PC-3 (cell line): ENCODE results near the gene GSTK1. TPM values are rescaled to one million over a fixed set of nuclear protein-coding genes. Genes with fewer than 3 reads are reported as not detected.

Experiments used
- ATAC-seq: fragments of 200-7000 bp; cut with Tn5 transposase; 2 replicates; pipeline ENCODE4 v1.9.1; 2020; ENCODE audit warnings: mild to moderate bottlenecking, moderate library complexity
- BruUV-seq: library from RNA; stranded (reverse); fragments of 400-500 nt; replicated peaks from 2 replicates; lab custom pipeline; 2021; lab: Mats Ljungman, UMichigan
- CTCF ChIA-PET: fragments of 300-600 bp; sonication (Branson Sonifier 250); formaldehyde crosslinking; loops from one replicate; lab custom pipeline; 2022; ENCODE audit warnings: antibody characterized with exemption; lab: Charles Lee
- POLR2A ChIA-PET: fragments of 300-600 bp; sonication (Branson Sonifier 250); formaldehyde crosslinking; loops from one replicate; lab custom pipeline; 2022; ENCODE audit warnings: antibody characterized with exemption; ENCODE audit not compliant: unreplicated experiment; lab: Charles Lee
- DNase-seq: peaks from one replicate; pipeline ENCODE4 v3.0.0-alpha.2; 2015
- H2AFZ ChIP-seq: fragments of 300-600 bp; sonication (generic); 2 replicates; pipeline ENCODE4 v1.6.0; 2016; ENCODE audit warnings: antibody characterized with exemption, low read length
- H3F3A ChIP-seq: fragments of 300-600 bp; sonication (generic); one replicate; pipeline ENCODE4 v1.6.0; 2017; ENCODE audit warnings: antibody characterized with exemption, low read length, control low read depth, mild to moderate bottlenecking; ENCODE audit not compliant: unreplicated experiment
- H3K27ac ChIP-seq: fragments of 300-600 bp; sonication (generic); 2 replicates; pipeline ENCODE4 v1.5.1; 2016; ENCODE audit warnings: mild to moderate bottlenecking, low read length
- H3K27me3 ChIP-seq: fragments of 300-600 bp; sonication (generic); 2 replicates; pipeline ENCODE4 v1.6.1; 2016; ENCODE audit warnings: low read length, mixed read lengths
- H3K36me3 ChIP-seq: fragments of 300-600 bp; sonication (generic); 2 replicates; pipeline ENCODE4 v1.6.1; 2016; ENCODE audit warnings: low read depth, mixed run types, low read length, mixed read lengths
- H3K4me1 ChIP-seq: fragments of 300-600 bp; sonication (generic); 2 replicates; pipeline ENCODE4 v1.5.1; 2016; ENCODE audit warnings: low read length; ENCODE audit not compliant: insufficient read depth
- H3K4me2 ChIP-seq: fragments of 300-600 bp; sonication (generic); 2 replicates; pipeline ENCODE4 v1.6.0; 2016; ENCODE audit warnings: low read length
- H3K4me3 ChIP-seq: fragments of 300-600 bp; sonication (generic); 2 replicates; pipeline ENCODE4 v1.5.1; 2016; ENCODE audit warnings: mild to moderate bottlenecking, low read length, mixed read lengths
- H3K79me2 ChIP-seq: fragments of 300-600 bp; sonication (generic); 2 replicates; pipeline ENCODE4 v1.6.1; 2017; ENCODE audit warnings: low read length, mixed read lengths
- H3K9ac ChIP-seq: fragments of 300-600 bp; sonication (generic); 2 replicates; pipeline ENCODE4 v1.6.0; 2016; ENCODE audit warnings: mild to moderate bottlenecking, low read length
- H3K9me2 ChIP-seq: fragments of 300-600 bp; sonication (generic); replicated peaks from 2 replicates; pipeline ENCODE4 v1.6.1; 2016; ENCODE audit warnings: mixed run types, low read length, mixed read lengths
- H3K9me3 ChIP-seq: fragments of 300-600 bp; sonication (generic); 2 replicates; pipeline ENCODE4 v1.6.1; 2016; ENCODE audit warnings: low read length, mixed read lengths
- H4K20me1 ChIP-seq: fragments of 300-600 bp; sonication (generic); 2 replicates; pipeline ENCODE4 v1.6.1; 2016; ENCODE audit warnings: low read length, mixed read lengths
- EZH2 ChIP-seq: fragments of 300-600 bp; sonication (generic); IDR thresholded peaks from one replicate; pipeline ENCODE4 v1.6.1; 2017; ENCODE audit warnings: antibody characterized with exemption, mild to moderate bottlenecking, low read length; ENCODE audit not compliant: unreplicated experiment
- EZH2phosphoT487 ChIP-seq: fragments of 300-600 bp; sonication (generic); IDR thresholded peaks from 2 replicates; pipeline ENCODE4 v1.6.1; 2018; ENCODE audit warnings: mild to moderate bottlenecking, antibody characterized with exemption, low read length, borderline replicate concordance
- intact Hi-C: fragments of 100-400 bp; cut with micrococcal nuclease; formaldehyde crosslinking; loops from 2 replicates; pipeline ENCODE4 v1.9.0; 2023
- total RNA-seq: library from RNA; depleted of rRNA; stranded (reverse); fragments of >200 nt; gene quantifications from 2 replicates; pipeline ENCODE4 v1.2.3, GENCODE V29; 2014; rRNA removed
- TF ChIP-seq, protein P1 (sequence below): fragments of 300-600 bp; sonication (generic); conservative IDR thresholded peaks from 2 replicates; pipeline ENCODE4 v1.5.1; 2017; ENCODE audit warnings: antibody characterized with exemption, low read depth, mild to moderate bottlenecking, low read length

GSTK1 gene
- total RNA-seq, 1 experiment from 2014 or later = 111 TPM

DNA sequence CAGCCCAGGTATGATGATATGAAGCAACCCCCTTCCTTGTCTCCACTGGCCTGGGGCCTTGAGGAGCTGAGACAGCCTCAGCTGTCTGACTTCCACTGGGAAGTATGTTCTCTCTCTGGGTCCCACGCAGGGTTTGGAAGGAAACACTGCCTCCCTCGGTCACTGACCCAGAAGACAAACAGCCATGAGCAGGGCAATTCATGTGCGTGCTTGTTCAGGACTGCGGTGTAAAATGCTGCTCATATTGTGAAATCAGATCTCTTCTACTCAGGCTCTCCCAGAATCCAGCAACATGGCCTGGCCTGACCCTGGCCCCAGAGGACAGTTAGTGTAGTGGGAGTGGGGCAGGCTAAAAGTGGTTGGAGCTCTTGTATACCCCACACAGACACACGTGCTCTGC lies 55.4 kb downstream of the GSTK1 start:
- no peaks in the 10 kb centered on the region for H4K20me1 ChIP-seq
- no peaks in the 10 kb centered on the region for H3K9me2 ChIP-seq
- peaks cover 9% of the 10 kb centered on the region; the same call in 1 of the 2 replicates for H3K4me1 ChIP-seq
- DNase-seq (no peak), ATAC-seq (no peak)
- no peak overlapping the region for H3K27ac ChIP-seq
- TF ChIP-seq, protein P1, sequence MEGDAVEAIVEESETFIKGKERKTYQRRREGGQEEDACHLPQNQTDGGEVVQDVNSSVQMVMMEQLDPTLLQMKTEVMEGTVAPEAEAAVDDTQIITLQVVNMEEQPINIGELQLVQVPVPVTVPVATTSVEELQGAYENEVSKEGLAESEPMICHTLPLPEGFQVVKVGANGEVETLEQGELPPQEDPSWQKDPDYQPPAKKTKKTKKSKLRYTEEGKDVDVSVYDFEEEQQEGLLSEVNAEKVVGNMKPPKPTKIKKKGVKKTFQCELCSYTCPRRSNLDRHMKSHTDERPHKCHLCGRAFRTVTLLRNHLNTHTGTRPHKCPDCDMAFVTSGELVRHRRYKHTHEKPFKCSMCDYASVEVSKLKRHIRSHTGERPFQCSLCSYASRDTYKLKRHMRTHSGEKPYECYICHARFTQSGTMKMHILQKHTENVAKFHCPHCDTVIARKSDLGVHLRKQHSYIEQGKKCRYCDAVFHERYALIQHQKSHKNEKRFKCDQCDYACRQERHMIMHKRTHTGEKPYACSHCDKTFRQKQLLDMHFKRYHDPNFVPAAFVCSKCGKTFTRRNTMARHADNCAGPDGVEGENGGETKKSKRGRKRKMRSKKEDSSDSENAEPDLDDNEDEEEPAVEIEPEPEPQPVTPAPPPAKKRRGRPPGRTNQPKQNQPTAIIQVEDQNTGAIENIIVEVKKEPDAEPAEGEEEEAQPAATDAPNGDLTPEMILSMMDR = no peak
- TF ChIP-seq EZH2 (no peak), EZH2phosphoT487 (no peak)
- no peaks in the 10 kb centered on the region for H3F3A ChIP-seq
- no peak overlapping the region for H3K4me2 ChIP-seq
- H3K36me3 ChIP-seq = no peaks in the 10 kb centered on the region
- ChIA-PET POLR2A (no interaction called here), CTCF (no interaction called here)
- H3K27me3 ChIP-seq = no peaks in the 10 kb centered on the region
- intact Hi-C loops = loop anchor here (10.0 kb wide), 1 partner anchor 176 kb away; no protein-coding TSS in a partner anchor
- H3K4me3 ChIP-seq = no peak overlapping the region
- BruUV-seq = no TSS peak
- no peaks in the 10 kb centered on the region for H3K9me3 ChIP-seq
- no peaks in the 10 kb centered on the region for H3K79me2 ChIP-seq
- H2AFZ ChIP-seq = no peak overlapping the region
- H3K9ac ChIP-seq = no peak overlapping the region

Other genes starting within 250 kb of the GSTK1 start
- not detected in 2 replicates for gene OR9A2, start 236.3 kb upstream of the GSTK1 start, total RNA-seq
- gene OR6V1, start 211.1 kb upstream of the GSTK1 start, total RNA-seq = not detected in 2 replicates
- not detected in 2 replicates for gene PIP, start 131.4 kb upstream of the GSTK1 start, total RNA-seq
- gene TAS2R39, start 80.0 kb upstream of the GSTK1 start, total RNA-seq = not detected in 2 replicates
- gene TAS2R40, start 41.4 kb upstream of the GSTK1 start, total RNA-seq = not detected in 2 replicates
- gene TMEM139, start 21.5 kb downstream of the GSTK1 start, total RNA-seq = 5.2 and 6.2 TPM in 2 replicates
- gene CASP2, start 24.9 kb downstream of the GSTK1 start, total RNA-seq = 25.1 and 26.4 TPM in 2 replicates
- gene CLCN1, start 52.7 kb downstream of the GSTK1 start, total RNA-seq = 0.55 and 0.69 TPM in 2 replicates
- gene FAM131B, start 99.3 kb downstream of the GSTK1 start, total RNA-seq = 6.9 and 7.7 TPM in 2 replicates
- gene ZYX, start 117.9 kb downstream of the GSTK1 start, total RNA-seq = 103 and 108 TPM in 2 replicates
- 43.9 and 46.4 TPM in 2 replicates for gene EPHA1, start 145.4 kb downstream of the GSTK1 start, total RNA-seq
- gene TAS2R60, start 180.0 kb downstream of the GSTK1 start, total RNA-seq = not detected in 2 replicates
- not detected in 2 replicates for gene TAS2R41, start 214.4 kb downstream of the GSTK1 start, total RNA-seq